GM13977 (cell line): ENCODE data around the gene CYP1A1.

Experiments
- DNase-seq: peaks from one replicate; pipeline ENCODE4 v3.0.0; 2012; ENCODE audit warnings: low spot score
- CTCF ChIP-seq: IDR thresholded peaks from 2 replicates; pipeline ENCODE4 v1.5.1; 2012; ENCODE audit warnings: mild to moderate bottlenecking, control low read depth; ENCODE audit not compliant: insufficient read depth; ENCODE audit errors: extremely low read depth, missing control alignments
- in situ Hi-C: fragments of 300-500 bp; cut with MboI; formaldehyde crosslinking; loops from one replicate; pipeline ENCODE4 v1.12.0; 2022; ENCODE audit warnings: low sequenced_read_pairs, low pct_unique_long_range_greater_than_20kb, mixed read lengths, inconsistent platforms; ENCODE audit not compliant: unreplicated experiment

CYP1A1 gene

GRCh38 chr15:74768099-74768770 lies 42.9 kb upstream of the CYP1A1 start:
- no peak for TF ChIP-seq CTCF
- in situ Hi-C loops, result loop anchor here (5.0 to 10.0 kb wide), 2 partner anchors 136 to 393 kb away; no protein-coding TSS in a partner anchor
- no peak for DNase-seq

GRCh38 chr15:74767167-74768098 lies 42.1 kb upstream of the CYP1A1 start:
- in situ Hi-C loops, result loop anchor here (5.0 to 10.0 kb wide), 2 partner anchors 135 to 393 kb away; no protein-coding TSS in a partner anchor
- no peak for TF ChIP-seq CTCF
- DNase-seq, result no peak

GRCh38 chr15:74763416-74763815 lies 38.1 kb upstream of the CYP1A1 start:
- DNase-seq, result no peak
- no peak for TF ChIP-seq CTCF
- in situ Hi-C loops, result loop anchor here (10.0 kb wide), 1 partner anchor 389 kb away; no protein-coding TSS in a partner anchor

- TF ChIP-seq CTCF, result no peak
- in situ Hi-C loops, result loop anchor here (10.0 kb wide), 1 partner anchor 388 kb away; no protein-coding TSS in a partner anchor
- no peak for DNase-seq
Measured at GRCh38 chr15:74762791-74763150, 37.4 kb upstream of the CYP1A1 start.

- in situ Hi-C loops, result no loop called here
- no peak for DNase-seq
- no peak for TF ChIP-seq CTCF
Measured at GRCh38 chr15:74758736-74759135, 33.4 kb upstream of the CYP1A1 start.

GRCh38 chr15:74754593-74755215 lies 29.4 kb upstream of the CYP1A1 start:
- in situ Hi-C loops, result no loop called here
- DNase-seq, result no peak
- no peak for TF ChIP-seq CTCF
